ENCODE data around the gene B3GNT7.

- TF ChIP-seq CTCF (IDR thresholded peaks at IDR 0.05) (no peak), POLR2A (IDR thresholded peaks at IDR 0.05) (no peak), EP300 (IDR thresholded peaks at IDR 0.05) (no peak)
Observed at GRCh38 chr2:231425811-231426703, 30.5 kb downstream of the B3GNT7 start.
